Activated CD8-positive, alpha-beta T cell treated with anti-CD3 and anti-CD28 coated beads for 36 hours (primary cell): ENCODE measurements around the gene SLC38A1. TPM values are rescaled to one million over a fixed set of nuclear protein-coding genes. Genes with fewer than 3 reads are reported as not detected.

ENCODE experiments used
- ATAC-seq: fragments of 200-7000 bp; cut with Tn5 transposase; one replicate; pipeline ENCODE4 v1.10.0; 2021; ENCODE audit warnings: mild to moderate bottlenecking, moderate library complexity
- CTCF ChIA-PET: fragments of 350-600 bp; sonication (Branson Sonifier 250); formaldehyde crosslinking; loops from one replicate; lab custom pipeline; 2021; ENCODE audit warnings: antibody characterized with exemption; lab: Charles Lee
- POLR2A ChIA-PET: fragments of 350-600 bp; sonication (Branson Sonifier 250); formaldehyde crosslinking; loops from one replicate; lab custom pipeline; 2021; ENCODE audit warnings: antibody characterized with exemption; lab: Charles Lee
- DNase-seq: peaks from one replicate; pipeline ENCODE4 v3.0.0-alpha.2; 2020
- H3K27ac Mint-ChIP-seq: one replicate; pipeline ENCODE4 v1.8.0; 2021; ENCODE audit warnings: mild to moderate bottlenecking, mixed read lengths
- H3K27me3 Mint-ChIP-seq: one replicate; pipeline ENCODE4 v1.8.0; 2021; ENCODE audit warnings: mixed read lengths
- H3K36me3 Mint-ChIP-seq: one replicate; pipeline ENCODE4 v1.8.0; 2021; ENCODE audit warnings: low read depth, mixed read lengths
- H3K4me1 Mint-ChIP-seq: one replicate; pipeline ENCODE4 v1.8.0; 2021; ENCODE audit warnings: low read depth, mixed read lengths
- H3K4me3 Mint-ChIP-seq: one replicate; pipeline ENCODE4 v1.8.0; 2021; ENCODE audit warnings: mild to moderate bottlenecking, moderate library complexity, mixed read lengths
- H3K9me3 Mint-ChIP-seq: one replicate; pipeline ENCODE4 v1.8.0; 2021; ENCODE audit warnings: mixed read lengths
- CTCF ChIP-seq: fragments of 200-600 bp; IDR thresholded peaks from one replicate; pipeline ENCODE4 v1.8.0; 2022; ENCODE audit warnings: antibody characterized with exemption, mild to moderate bottlenecking
- intact Hi-C: fragments of 100-400 bp; cut with micrococcal nuclease; formaldehyde crosslinking; loops from one replicate; pipeline ENCODE4 v1.10.0; 2022
- total RNA-seq, 2 experiments: library from RNA; stranded (reverse); gene quantifications; one replicate each; pipeline ENCODE4 v1.2.3, GENCODE V29; 2021

Gene SLC38A1
- total RNA-seq, 2 experiments from 2014 or later = 167 to 168 TPM

GRCh38 chr12:46134852-46135251 is 134.0 kb downstream of the SLC38A1 start:
- TF ChIP-seq CTCF = no peak
- Mint-ChIP-seq H3K27ac (no peak overlapping the region), H3K4me3 (no peak overlapping the region), H3K9me3 (peaks cover 2% of the 10 kb centered on the region), H3K27me3 (no peaks in the 10 kb centered on the region), H3K36me3 (no peaks in the 10 kb centered on the region), H3K4me1 (no peaks in the 10 kb centered on the region)
- POLR2A ChIA-PET = no interaction called here
- DNase-seq (no peak), ATAC-seq (no peak)
- CTCF ChIA-PET = interaction anchor here (2.8 kb wide), 1 partner anchor 10 kb away, joined by 16 read pairs; no protein-coding TSS in a partner anchor
- intact Hi-C loops = no loop called here

- no peak for TF ChIP-seq CTCF
- intact Hi-C loops = no loop called here
- no peaks in the 10 kb centered on the region for H3K27me3 Mint-ChIP-seq
Measured at GRCh38 chr12:46134205-46134811, 134.5 kb downstream of the SLC38A1 start.

GRCh38 chr12:46133751-46134150 is 135.1 kb downstream of the SLC38A1 start:
- no peak for TF ChIP-seq CTCF
- DNase-seq (no peak), ATAC-seq (no peak)
- intact Hi-C loops = no loop called here
- Mint-ChIP-seq H3K4me1 (no peaks in the 10 kb centered on the region), H3K9me3 (no peaks in the 10 kb centered on the region), H3K27me3 (peaks cover 1% of the 10 kb centered on the region), H3K36me3 (no peaks in the 10 kb centered on the region), H3K4me3 (no peak overlapping the region), H3K27ac (no peak overlapping the region)
- ChIA-PET POLR2A (interaction anchor here (0.6 kb wide), 1 partner anchor 36 kb away, joined by 3 read pairs; no protein-coding TSS in a partner anchor), CTCF (interaction anchor here (1.3 kb wide), 1 partner anchor 9 kb away, joined by 14 read pairs; no protein-coding TSS in a partner anchor)

More at GRCh38 chr12:46134205-46134811, 134.5 kb downstream of the SLC38A1 start:
- ATAC-seq (no peak), DNase-seq (no peak)
- Mint-ChIP-seq H3K9me3 (peaks cover under 1% of the 10 kb centered on the region), H3K27ac (no peak overlapping the region), H3K36me3 (no peaks in the 10 kb centered on the region), H3K4me1 (no peaks in the 10 kb centered on the region), H3K4me3 (no peak overlapping the region)
- ChIA-PET POLR2A (no interaction called here), CTCF (interaction anchor here (1.3 kb wide), 1 partner anchor 10 kb away, joined by 14 read pairs; no protein-coding TSS in a partner anchor)

Other genes with a start within 250 kb of the SLC38A1 start
- 100 to 1,000 TPM; 216 to 219 TPM for gene SLC38A2, start 103.7 kb upstream of the SLC38A1 start, total RNA-seq